VCaP (cell line): ENCODE measurements around the gene PITPNC1.
"Not testable (repeated sequence)": the region's sequence is repeated elsewhere in the genome, so short reads cannot be mapped to it uniquely, and the experiment has no call there.

ENCODE experiments used
- H3K27ac ChIP-seq: fragments of 450-650 bp; 2 replicates; pipeline ENCODE4 v1.5.1; 2017
- TF ChIP-seq, protein P1 (sequence below): fragments of 450-650 bp; conservative IDR thresholded peaks from 2 replicates; pipeline ENCODE4 v1.5.1; 2017; ENCODE audit warnings: mild to moderate bottlenecking, moderate library complexity

The PITPNC1 gene

GRCh38 chr17:67376737-67377487, at the start of gene PITPNC1:
PITPNC1 (plus strand) TSS chr17:67377281.
- H3K27ac ChIP-seq: peak within 1 kb of the TSS; percentile 65
- TF ChIP-seq, protein P1, sequence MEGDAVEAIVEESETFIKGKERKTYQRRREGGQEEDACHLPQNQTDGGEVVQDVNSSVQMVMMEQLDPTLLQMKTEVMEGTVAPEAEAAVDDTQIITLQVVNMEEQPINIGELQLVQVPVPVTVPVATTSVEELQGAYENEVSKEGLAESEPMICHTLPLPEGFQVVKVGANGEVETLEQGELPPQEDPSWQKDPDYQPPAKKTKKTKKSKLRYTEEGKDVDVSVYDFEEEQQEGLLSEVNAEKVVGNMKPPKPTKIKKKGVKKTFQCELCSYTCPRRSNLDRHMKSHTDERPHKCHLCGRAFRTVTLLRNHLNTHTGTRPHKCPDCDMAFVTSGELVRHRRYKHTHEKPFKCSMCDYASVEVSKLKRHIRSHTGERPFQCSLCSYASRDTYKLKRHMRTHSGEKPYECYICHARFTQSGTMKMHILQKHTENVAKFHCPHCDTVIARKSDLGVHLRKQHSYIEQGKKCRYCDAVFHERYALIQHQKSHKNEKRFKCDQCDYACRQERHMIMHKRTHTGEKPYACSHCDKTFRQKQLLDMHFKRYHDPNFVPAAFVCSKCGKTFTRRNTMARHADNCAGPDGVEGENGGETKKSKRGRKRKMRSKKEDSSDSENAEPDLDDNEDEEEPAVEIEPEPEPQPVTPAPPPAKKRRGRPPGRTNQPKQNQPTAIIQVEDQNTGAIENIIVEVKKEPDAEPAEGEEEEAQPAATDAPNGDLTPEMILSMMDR: no peak

DNA sequence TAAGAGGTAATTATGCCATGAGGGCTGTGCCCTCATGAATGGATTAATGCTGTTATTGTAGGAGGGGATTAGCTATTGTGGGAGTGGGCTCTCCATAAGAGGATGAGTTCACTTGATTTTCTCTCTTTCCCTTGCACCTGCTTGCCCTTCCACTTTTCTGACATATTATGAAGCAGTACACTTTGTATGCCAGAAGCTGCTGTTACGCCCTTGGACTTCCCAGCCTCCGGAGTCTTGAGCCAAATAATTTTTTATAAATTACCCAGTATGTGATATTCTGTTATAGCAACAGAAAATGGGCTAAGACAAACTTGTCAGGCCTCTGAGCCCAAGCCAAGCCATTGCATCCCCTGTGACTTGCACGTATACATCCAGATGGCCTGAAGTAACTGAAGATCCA, 49.1 kb upstream of the PITPNC1 start:
- TF ChIP-seq, protein P1: no peak

GRCh38 chr17:67331381-67332161, 45.5 kb upstream of the PITPNC1 start:
- H3K27ac ChIP-seq: not testable (repeated sequence)

More for the DNA sequence above, 49.1 kb upstream of the PITPNC1 start:
- no peak overlapping the region for H3K27ac ChIP-seq

DNA sequence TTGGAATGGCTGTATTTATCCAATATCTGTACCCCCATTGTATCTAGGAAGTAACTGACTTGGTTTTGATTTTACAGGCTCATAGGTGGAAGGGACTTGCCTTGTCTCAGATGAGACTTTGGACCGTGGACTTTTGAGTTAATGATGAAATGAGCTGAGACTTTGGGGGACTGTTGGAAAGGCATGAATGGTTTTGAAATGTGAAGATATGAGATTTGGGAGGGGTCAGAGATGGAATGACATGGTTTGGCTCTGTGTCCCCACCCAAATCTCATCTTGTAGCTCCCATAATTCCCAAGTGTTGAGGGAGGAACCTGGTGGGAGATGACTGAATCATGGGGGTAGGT, 44.9 kb upstream of the PITPNC1 start:
- not testable (repeated sequence) for H3K27ac ChIP-seq

- TF ChIP-seq, protein P1: no peak
- H3K27ac ChIP-seq: no peak overlapping the region
Measured at GRCh38 chr17:67335245-67335835, 41.7 kb upstream of the PITPNC1 start.

GRCh38 chr17:67336859-67337258, 40.2 kb upstream of the PITPNC1 start:
- TF ChIP-seq, protein P1: no peak

DNA sequence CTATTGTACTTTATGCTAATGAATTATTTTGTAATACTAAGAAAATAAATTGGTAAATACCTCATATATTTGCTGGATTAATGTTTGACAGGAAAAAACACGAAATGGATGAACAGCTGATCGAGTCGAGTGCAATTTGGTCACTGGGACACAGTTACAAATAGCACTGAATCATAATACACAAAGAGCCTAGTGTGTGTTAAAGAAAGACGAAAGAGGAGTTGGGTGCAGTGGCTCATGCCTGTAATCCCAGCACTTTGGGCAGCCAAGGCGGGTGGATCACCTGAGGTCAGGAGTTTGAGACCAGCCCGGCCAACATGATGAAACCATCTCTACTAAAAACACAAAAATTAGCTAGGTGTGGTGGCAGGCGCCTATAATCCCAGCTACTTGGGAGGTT, 38.7 kb upstream of the PITPNC1 start:
- TF ChIP-seq, protein P1: peak; percentile 4; the same call in 1 of the 2 replicates
- H3K27ac ChIP-seq: not testable (repeated sequence)

More at GRCh38 chr17:67336859-67337258, 40.2 kb upstream of the PITPNC1 start:
- H3K27ac ChIP-seq: no peak overlapping the region

GRCh38 chr17:67343237-67343636, 33.8 kb upstream of the PITPNC1 start:
- H3K27ac ChIP-seq: no peak overlapping the region
- TF ChIP-seq, protein P1: no peak
